Progenitor cell of endocrine pancreas (in vitro differentiated cells): Measurements from ENCODE around the gene CELA3B. TPM values are rescaled to one million over a fixed set of nuclear protein-coding genes. Genes with fewer than 3 reads are reported as not detected.

ENCODE experiments used
- DNase-seq: peaks from one replicate; pipeline ENCODE4 v3.0.0; 2021; ENCODE audit warnings: low spot score; ENCODE audit not compliant: unreplicated experiment
- H3K27ac Mint-ChIP-seq: 2 replicates; pipeline ENCODE4 v1.8.0; 2021; ENCODE audit warnings: mild to moderate bottlenecking, moderate library complexity, mixed read lengths
- H3K27me3 Mint-ChIP-seq: 2 replicates; pipeline ENCODE4 v1.8.0; 2021; ENCODE audit warnings: mixed read lengths
- H3K36me3 Mint-ChIP-seq: 2 replicates; pipeline ENCODE4 v1.8.0; 2022; ENCODE audit warnings: mixed read lengths; ENCODE audit not compliant: insufficient read depth
- H3K4me1 Mint-ChIP-seq: 2 replicates; pipeline ENCODE4 v1.8.0; 2021; ENCODE audit warnings: low read depth, mixed read lengths
- H3K4me3 Mint-ChIP-seq: 2 replicates; pipeline ENCODE4 v1.8.0; 2021; ENCODE audit warnings: low read depth, mild to moderate bottlenecking, moderate library complexity, mixed read lengths
- H3K9me3 Mint-ChIP-seq: 2 replicates; pipeline ENCODE4 v1.8.0; 2021; ENCODE audit warnings: low read depth, mixed read lengths
- total RNA-seq: library from RNA; stranded (reverse); gene quantifications from 2 replicates; pipeline ENCODE4 v1.2.1, GENCODE V29; 2021
- TF ChIP-seq, protein P1 (sequence below): fragments of 200-600 bp; sonication (generic); IDR thresholded peaks from one replicate; pipeline ENCODE4 v1.5.0; 2021; ENCODE audit warnings: antibody characterized with exemption, mild to moderate bottlenecking; ENCODE audit not compliant: unreplicated experiment

Gene CELA3B
- total RNA-seq, 1 donor from 2014 or later: not detected

DNA sequence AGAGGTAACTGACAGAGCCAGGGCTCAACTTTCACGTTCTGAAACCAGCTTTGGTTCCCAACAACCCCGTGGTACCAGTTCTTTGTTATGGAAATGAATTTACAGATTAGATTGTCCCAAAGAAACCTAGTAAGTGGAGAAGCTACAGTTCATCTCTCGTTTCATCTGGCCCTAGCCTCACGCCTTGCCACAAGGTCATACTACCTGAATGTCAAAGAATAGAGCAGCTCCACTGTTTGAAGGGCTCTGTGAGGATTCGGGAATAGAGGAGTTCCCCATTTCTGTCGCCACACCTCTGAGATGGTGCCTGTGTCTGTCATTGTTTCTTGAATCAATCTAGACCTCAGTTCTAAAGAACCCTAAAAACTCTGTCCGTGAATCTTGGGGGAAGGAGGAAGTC, 60.7 kb downstream of the CELA3B start:
- H3K4me1 Mint-ChIP-seq: peaks cover 6% of the 10 kb centered on the region
- no peak overlapping the region for H3K27ac Mint-ChIP-seq
- H3K4me3 Mint-ChIP-seq: no peak overlapping the region
- no peaks in the 10 kb centered on the region for H3K36me3 Mint-ChIP-seq
- no peaks in the 10 kb centered on the region for H3K27me3 Mint-ChIP-seq
- no peaks in the 10 kb centered on the region for H3K9me3 Mint-ChIP-seq
- DNase-seq: no peak
- TF ChIP-seq, protein P1, sequence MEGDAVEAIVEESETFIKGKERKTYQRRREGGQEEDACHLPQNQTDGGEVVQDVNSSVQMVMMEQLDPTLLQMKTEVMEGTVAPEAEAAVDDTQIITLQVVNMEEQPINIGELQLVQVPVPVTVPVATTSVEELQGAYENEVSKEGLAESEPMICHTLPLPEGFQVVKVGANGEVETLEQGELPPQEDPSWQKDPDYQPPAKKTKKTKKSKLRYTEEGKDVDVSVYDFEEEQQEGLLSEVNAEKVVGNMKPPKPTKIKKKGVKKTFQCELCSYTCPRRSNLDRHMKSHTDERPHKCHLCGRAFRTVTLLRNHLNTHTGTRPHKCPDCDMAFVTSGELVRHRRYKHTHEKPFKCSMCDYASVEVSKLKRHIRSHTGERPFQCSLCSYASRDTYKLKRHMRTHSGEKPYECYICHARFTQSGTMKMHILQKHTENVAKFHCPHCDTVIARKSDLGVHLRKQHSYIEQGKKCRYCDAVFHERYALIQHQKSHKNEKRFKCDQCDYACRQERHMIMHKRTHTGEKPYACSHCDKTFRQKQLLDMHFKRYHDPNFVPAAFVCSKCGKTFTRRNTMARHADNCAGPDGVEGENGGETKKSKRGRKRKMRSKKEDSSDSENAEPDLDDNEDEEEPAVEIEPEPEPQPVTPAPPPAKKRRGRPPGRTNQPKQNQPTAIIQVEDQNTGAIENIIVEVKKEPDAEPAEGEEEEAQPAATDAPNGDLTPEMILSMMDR: no peak

DNA sequence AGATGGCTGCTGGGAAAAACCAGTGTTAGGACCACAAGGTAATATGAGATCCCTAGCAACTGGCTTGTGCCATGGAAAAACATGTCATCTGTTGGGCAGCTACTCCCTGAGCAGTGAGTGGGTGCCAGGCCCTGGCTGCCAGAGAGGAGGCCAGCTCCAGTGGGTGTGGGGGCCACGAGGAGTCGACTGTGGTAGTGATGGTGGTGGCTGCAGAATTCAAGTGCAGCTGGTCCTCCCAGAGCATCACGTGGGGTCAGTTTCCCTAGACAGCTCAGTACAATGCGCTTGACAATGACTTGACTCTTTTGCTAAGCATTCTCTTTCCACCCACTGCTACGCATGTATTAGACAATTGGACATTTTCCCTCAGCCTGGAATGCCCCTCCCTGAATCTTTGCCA, 61.2 kb downstream of the CELA3B start:
- DNase-seq: no peak
- Mint-ChIP-seq H3K4me1 (peaks cover 11% of the 10 kb centered on the region), H3K27me3 (no peaks in the 10 kb centered on the region), H3K4me3 (no peak overlapping the region), H3K36me3 (no peaks in the 10 kb centered on the region), H3K27ac (no peak overlapping the region), H3K9me3 (no peaks in the 10 kb centered on the region)
- TF ChIP-seq, protein P1: no peak

Other genes starting within 250 kb of the CELA3B start
- 77.3 and 84.9 TPM in 2 replicates for gene USP48, start 193.9 kb upstream of the CELA3B start, total RNA-seq
- 0.55 and 0.77 TPM in 2 replicates for gene LDLRAD2, start 164.8 kb upstream of the CELA3B start, total RNA-seq
- gene HSPG2, start 39.7 kb upstream of the CELA3B start, total RNA-seq: 656 and 657 TPM in 2 replicates
- 1.5 and 3.1 TPM in 2 replicates for gene CELA3A, start 24.6 kb downstream of the CELA3B start, total RNA-seq
- 287 and 288 TPM in 2 replicates for gene CDC42, start 75.7 kb downstream of the CELA3B start, total RNA-seq
- gene WNT4, start 166.1 kb downstream of the CELA3B start, total RNA-seq: 0.74 and 0.98 TPM in 2 replicates